HG03097 (cell line): ENCODE data around the gene C1orf21.

Source experiments
- ATAC-seq: cut with Tn5 transposase; IDR thresholded peaks from one replicate; pipeline ENCODE4 v1.9.1; 2021; ENCODE audit not compliant: unreplicated experiment, low FRiP score

Gene C1orf21

GRCh38 chr1:184618851-184619250 is 232.0 kb downstream of the C1orf21 start:
- no peak for ATAC-seq

- no peak for ATAC-seq
Observed at GRCh38 chr1:184620469-184620868, 233.6 kb downstream of the C1orf21 start.

GRCh38 chr1:184621260-184621659 is 234.4 kb downstream of the C1orf21 start:
- ATAC-seq = no peak

DNA sequence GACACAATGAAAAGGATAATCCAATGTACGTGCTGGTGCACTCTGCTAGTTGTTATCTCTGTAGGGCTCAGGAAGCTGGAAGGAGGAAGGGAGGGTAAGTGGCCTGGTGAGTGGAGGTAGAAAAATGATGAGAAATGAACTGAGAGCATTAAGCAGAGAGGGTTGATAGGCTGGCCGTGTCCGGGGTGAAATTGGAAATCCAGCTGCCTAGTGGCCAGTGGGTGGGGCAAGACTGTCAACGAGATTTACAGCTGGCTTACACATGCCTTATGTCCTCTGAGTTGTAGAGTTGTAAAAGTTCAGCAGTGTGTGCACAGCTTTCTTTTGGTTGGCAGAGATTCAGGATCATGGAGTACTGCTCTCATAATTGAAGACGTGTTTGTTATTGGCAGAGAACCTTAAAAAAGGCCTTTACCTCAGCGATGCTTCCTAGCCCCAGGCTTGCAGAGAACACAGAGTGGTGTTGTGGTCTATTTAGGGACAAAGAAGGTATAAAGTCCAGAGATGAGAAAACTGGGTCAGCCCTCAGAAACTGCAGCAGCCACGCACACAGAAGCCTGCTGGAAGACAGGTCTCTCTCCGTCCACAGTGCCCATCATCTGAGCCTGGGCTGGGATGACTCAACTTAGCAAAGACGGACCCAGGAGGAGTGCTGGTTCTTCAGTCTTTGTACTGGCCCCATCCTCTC is 235.5 kb downstream of the C1orf21 start:
- no peak for ATAC-seq

DNA sequence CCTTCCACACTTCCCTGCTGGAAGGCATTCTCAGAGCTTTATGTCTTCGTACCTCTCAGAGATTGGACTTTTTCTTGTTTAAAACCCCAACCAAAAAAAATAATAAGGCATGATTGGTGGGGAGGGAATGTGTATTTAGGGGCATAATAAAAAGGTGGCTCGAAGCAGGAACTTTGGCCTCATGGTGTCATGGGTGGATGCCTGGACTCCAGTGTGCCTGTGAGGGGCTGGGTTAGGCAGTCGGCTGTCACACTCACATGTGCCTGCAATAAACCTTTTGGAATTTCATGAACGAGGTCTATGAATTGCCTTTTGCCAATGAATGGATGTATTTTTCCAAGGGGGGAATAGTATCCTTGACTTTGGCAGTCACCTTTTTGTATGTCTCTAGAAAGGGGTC is 236.6 kb downstream of the C1orf21 start:
- ATAC-seq = no peak

- ATAC-seq = no peak
Observed at GRCh38 chr1:184624051-184624450, 237.2 kb downstream of the C1orf21 start.

- ATAC-seq = no peak
Observed at GRCh38 chr1:184624626-184625025, 237.8 kb downstream of the C1orf21 start.

- ATAC-seq = no peak
Observed at GRCh38 chr1:184625271-184625670, 238.4 kb downstream of the C1orf21 start.

- no peak for ATAC-seq
Observed at GRCh38 chr1:184626076-184627006, 239.5 kb downstream of the C1orf21 start.

- no peak for ATAC-seq
Observed at GRCh38 chr1:184627007-184627341, 240.1 kb downstream of the C1orf21 start.

DNA sequence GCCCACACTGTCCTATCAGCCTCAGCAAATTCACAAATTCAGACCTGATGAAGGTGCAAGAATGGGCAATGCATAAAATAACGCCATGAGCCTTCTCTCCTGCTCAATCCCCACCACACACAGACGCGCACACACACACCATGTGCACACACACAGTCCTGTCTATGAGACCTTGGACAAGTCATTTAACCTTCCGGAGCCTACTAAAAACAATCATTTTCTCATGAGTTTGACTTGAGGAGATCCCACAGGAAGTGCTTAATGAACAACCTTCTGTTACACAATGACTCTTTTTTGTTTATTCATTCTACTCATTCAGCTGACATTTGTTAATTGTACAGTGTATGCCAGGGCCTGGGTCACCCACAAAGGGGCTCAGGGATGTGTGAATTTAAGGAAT is 242.4 kb downstream of the C1orf21 start:
- no peak for ATAC-seq

DNA sequence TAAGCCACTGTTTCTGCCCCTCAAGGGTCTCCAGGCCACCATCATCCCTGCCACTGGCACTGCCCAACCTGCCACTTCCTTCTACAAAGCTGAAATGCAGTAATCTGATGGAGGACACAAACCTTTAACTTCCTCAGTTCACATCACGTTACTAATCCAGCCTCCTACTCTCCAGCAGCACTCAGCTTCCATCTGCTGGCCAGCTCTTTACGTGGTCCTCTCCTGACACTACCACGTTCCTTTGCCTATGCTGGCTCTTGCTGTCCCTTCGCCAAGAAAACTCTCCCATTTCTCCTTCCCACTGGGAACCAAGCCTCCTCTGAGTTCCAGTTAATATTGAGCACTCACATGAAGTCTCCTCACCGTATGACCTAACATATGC is 243.8 kb downstream of the C1orf21 start:
- no peak for ATAC-seq

GRCh38 chr1:184632415-184633175 is 245.8 kb downstream of the C1orf21 start:
- ATAC-seq = no peak

DNA sequence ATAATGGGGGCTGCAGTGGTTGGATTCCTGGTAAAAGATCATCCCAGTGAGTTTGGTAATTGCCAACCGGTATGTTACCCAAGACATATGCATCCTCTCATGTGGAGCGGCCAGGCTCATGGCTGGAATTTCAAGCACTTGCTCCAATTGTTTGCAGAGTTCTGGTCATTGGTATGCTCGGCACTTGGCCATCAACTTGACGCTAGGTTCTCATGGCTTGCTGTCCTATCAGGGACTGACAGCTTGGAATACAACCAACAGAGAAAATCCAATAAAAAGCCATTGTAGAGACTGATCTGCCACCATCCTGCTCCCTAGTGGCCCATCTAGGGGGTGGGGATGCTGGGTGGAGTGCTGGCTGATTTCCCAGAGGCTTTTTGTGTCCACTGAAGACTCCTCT is 247.0 kb downstream of the C1orf21 start:
- ATAC-seq = no peak

GRCh38 chr1:184634296-184634695 is 247.5 kb downstream of the C1orf21 start:
- ATAC-seq = no peak

DNA sequence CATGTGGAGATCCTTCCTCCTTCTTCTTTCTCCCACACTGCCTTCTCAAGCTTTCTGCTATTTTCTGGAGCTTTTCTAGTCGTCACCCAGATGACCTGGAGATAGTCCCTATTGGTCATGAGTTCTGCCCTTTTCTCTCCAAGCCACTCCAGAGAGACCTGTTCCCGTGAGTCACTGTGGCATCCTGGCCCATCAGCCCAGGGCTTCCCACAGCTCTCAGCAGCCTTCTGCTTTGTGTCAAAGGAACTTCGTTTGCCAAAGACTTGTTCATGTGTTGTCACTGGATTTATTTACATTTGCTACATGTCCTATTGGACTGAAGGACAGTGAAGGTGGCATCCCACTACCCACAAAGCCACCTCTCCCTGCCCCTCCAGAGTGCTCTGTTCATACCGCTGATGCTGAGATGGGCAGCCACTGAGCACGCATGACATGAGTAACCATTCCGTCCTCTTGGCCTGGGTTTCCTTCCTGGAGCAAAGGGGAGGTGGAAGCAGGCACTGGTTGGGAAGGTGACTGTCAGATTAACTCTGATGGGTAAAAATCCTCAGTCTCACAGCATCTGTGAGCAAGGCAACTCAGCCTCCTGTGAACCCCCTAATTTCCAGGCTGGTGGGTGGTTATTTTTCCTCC is 248.6 kb downstream of the C1orf21 start:
- no peak for ATAC-seq

- ATAC-seq = no peak
Observed at GRCh38 chr1:184635980-184636431, 249.2 kb downstream of the C1orf21 start.

GRCh38 chr1:184637664-184638240 is 250.9 kb downstream of the C1orf21 start:
- ATAC-seq = no peak

- ATAC-seq = no peak
Observed at GRCh38 chr1:184639205-184639604, 252.4 kb downstream of the C1orf21 start.

- no peak for ATAC-seq
Observed at GRCh38 chr1:184640505-184640904, 253.7 kb downstream of the C1orf21 start.
